Heart left ventricle (tissue), 16 donors: ENCODE measurements around the gene LRRTM4. TPM values are rescaled to one million over a fixed set of nuclear protein-coding genes. Genes with fewer than 3 reads are reported as not detected.

Experiments used
- ATAC-seq, 4 donors: fragments of 200-7000 bp; cut with Tn5 transposase; one replicate each; pipeline ENCODE4 v1.9.1; 2020 to 2022; ENCODE audit warnings: moderate library complexity in 4 of 4, mild to moderate bottlenecking in 3 of 4, moderate number of reproducible peaks in 1 of 4
- DNase-seq, 5 donors: peaks; one replicate each; pipeline ENCODE4 v3.0.0-alpha.2; 2020
- H3K27ac ChIP-seq, 12 donors: fragments of 200-600 bp; sonication (generic) in 4 of 12; one replicate each; pipeline versions ENCODE4 v1.5.0 to v1.8.0; 2016 to 2022; ENCODE audit warnings: mild to moderate bottlenecking in 2 of 12
- H3K27me3 ChIP-seq, 9 donors: fragments of 200-600 bp; sonication (generic) in 2 of 9; one replicate each; pipeline versions ENCODE4 v1.5.1 to v1.8.0; 2016 to 2022; ENCODE audit warnings: mild to moderate bottlenecking in 3 of 9
- H3K36me3 ChIP-seq, 9 donors: fragments of 200-600 bp; sonication (generic) in 2 of 9; one replicate each; pipeline versions ENCODE4 v1.5.0 to v1.8.0; 2018 to 2022; ENCODE audit warnings: mild to moderate bottlenecking in 2 of 9
- H3K4me1 ChIP-seq, 12 donors: fragments of 200-600 bp; sonication (generic) in 4 of 12; one replicate each; pipeline versions ENCODE4 v1.5.0 to v1.8.0; 2016 to 2022; ENCODE audit warnings: mild to moderate bottlenecking in 3 of 12
- H3K4me3 ChIP-seq, 12 donors: fragments of 200-600 bp; sonication (generic) in 4 of 12; one replicate each; pipeline versions ENCODE4 v1.5.0 to v1.8.0; 2017 to 2022; ENCODE audit warnings: mild to moderate bottlenecking in 9 of 12, moderate library complexity in 4 of 12
- H3K9me3 ChIP-seq, 12 donors: fragments of 200-600 bp; sonication (generic) in 4 of 12; one replicate each; pipeline versions ENCODE4 v1.5.0 to v1.8.0; 2016 to 2022; ENCODE audit warnings: mild to moderate bottlenecking in 1 of 12
- POLR2A ChIP-seq, 2 donors: fragments of 450-650 bp; IDR thresholded peaks; one replicate each; pipeline ENCODE4 v1.6.1; 2017; ENCODE audit warnings: antibody characterized with exemption in 2 of 2, mild to moderate bottlenecking in 2 of 2, moderate library complexity in 2 of 2
- WGBS, 4 donors: extraction: QIAGEN DNeasy Blood & Tissue Kit in 2 of 4; methylation state at CpG; one replicate each; pipeline versions ENCODE4 v1.1.5 to v1.1.7; 2013 to 2018; 5-methylcytosine and 5-hydroxymethylcytosine counted together
- intact Hi-C, 10 donors: fragments of 100-400 bp; cut with DNase I; formaldehyde crosslinking; loops; one replicate each; pipeline versions ENCODE4 v1.11.1 to v1.14.2; 2022
- polyA plus RNA-seq, 2 donors: library from polyadenylated mRNA; stranded (reverse); fragments of 200-250 nt; gene quantifications; one replicate each; pipeline ENCODE4 v1.2.3, GENCODE V29; 2013
- total RNA-seq, 9 donors: library from RNA; depleted of rRNA in 2 of 9; stranded (reverse); fragments of >200 nt in 2 of 9; fragmentation: NEBNext Ultra II Directional in 3 of 9; extraction: Animal tissue kit (Norgen Biotek cat#: 25700) in 3 of 9; gene quantifications; one replicate each; pipeline versions ENCODE4 v1.1.0 to v1.2.4, GENCODE V29; 2016 to 2023
- TF ChIP-seq, protein P1 (sequence below), 12 donors: fragments of 200-600 bp; sonication (generic) in 4 of 12; IDR thresholded peaks; one replicate each; pipeline versions ENCODE4 v1.5.0 to v1.8.0; 2018 to 2022; ENCODE audit warnings: antibody characterized with exemption in 12 of 12, mild to moderate bottlenecking in 5 of 12
- donor health status: ischemic (EF 13 %, LVEDD 7.1; RV severe dilation, severe dysfunction).
- donor health status: healthy with polysubstance abuse.
- donor health status: DM: no; HTN: yes; CAD: no.
- donor health status: DM: no; HTN: no; CAD: no.
- donor health status: ischemic (EF 25% LVEDD 6.9; RV normal size, moderate dysfunction).
- donor health status: ischemic (EF 25% LVEDD 5.7; RV mildly dilated, moderate dysfunction).
- donor health status: healthy.
- donor health status: DM: yes; HTN: yes; CAD: no.
- donor health status: ischemic (EF 35%, LVEDD 5.7; RV mildly dilated, moderate dysfunction).
- donor health status: nonischemic (EF 11% LVEDD 7.7; RV severe dilation, severe dysfunction).
- donor health status: DM: yes; HTN: yes; CAD: no.
- donor health status: PGD.
- donor health status: ischemic (EF 29% LVEDD 5.4; RV normal size, mild dysfunction).
- donor health status: nonischemic (EF 23%, LVEDD 6.1; RV moderate dilation, normal function).

The LRRTM4 gene
- total and polyA plus RNA-seq, 11 donors: 0.15 to 1.3 (median 0.50) TPM; not detected in 1

DNA sequence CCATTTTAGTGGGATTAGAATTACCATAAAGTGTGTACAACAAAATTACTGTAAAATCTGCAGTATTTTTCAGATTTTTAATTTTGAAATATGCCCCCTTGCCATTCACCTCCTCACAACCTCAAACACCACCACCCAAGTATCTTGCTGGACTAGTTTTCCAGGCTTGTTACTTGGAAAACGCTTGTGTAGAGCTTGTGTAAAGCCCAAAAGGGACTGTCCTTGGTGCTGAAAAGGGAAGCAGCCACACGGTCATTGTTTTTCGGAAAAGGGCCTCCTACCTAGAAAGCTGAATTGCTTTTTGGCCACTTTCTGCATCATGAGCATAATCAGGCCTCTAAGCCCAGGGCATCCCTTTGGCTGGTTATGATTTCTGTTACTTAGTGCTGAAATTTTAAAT, 563.4 kb downstream of the LRRTM4 start:
- 7 to 22% (median 17%) methylated on average over 3 of the region's 3 CpGs for WGBS, 4 donors
- Histone ChIP-seq H3K4me1 (no peaks in the 10 kb centered on the region), H3K27ac (no peak overlapping the region), H3K9me3 (no peaks in the 10 kb centered on the region), H3K27me3 (no peaks in the 10 kb centered on the region), H3K4me3 (no peak overlapping the region), H3K36me3 (no peaks in the 10 kb centered on the region)
- no peak for ATAC-seq
- TF ChIP-seq POLR2A (IDR thresholded peaks at IDR 0.05): no peak
- TF ChIP-seq, protein P1, sequence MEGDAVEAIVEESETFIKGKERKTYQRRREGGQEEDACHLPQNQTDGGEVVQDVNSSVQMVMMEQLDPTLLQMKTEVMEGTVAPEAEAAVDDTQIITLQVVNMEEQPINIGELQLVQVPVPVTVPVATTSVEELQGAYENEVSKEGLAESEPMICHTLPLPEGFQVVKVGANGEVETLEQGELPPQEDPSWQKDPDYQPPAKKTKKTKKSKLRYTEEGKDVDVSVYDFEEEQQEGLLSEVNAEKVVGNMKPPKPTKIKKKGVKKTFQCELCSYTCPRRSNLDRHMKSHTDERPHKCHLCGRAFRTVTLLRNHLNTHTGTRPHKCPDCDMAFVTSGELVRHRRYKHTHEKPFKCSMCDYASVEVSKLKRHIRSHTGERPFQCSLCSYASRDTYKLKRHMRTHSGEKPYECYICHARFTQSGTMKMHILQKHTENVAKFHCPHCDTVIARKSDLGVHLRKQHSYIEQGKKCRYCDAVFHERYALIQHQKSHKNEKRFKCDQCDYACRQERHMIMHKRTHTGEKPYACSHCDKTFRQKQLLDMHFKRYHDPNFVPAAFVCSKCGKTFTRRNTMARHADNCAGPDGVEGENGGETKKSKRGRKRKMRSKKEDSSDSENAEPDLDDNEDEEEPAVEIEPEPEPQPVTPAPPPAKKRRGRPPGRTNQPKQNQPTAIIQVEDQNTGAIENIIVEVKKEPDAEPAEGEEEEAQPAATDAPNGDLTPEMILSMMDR (IDR thresholded peaks at IDR 0.05): no peak
- intact Hi-C loops: loop anchor here in 2 of 10 donors (10.0 kb wide), 1 partner anchor 566 kb away; the partner anchor contains the start of gene LRRTM4 (in 2 of the 2)
- no peak for DNase-seq

DNA sequence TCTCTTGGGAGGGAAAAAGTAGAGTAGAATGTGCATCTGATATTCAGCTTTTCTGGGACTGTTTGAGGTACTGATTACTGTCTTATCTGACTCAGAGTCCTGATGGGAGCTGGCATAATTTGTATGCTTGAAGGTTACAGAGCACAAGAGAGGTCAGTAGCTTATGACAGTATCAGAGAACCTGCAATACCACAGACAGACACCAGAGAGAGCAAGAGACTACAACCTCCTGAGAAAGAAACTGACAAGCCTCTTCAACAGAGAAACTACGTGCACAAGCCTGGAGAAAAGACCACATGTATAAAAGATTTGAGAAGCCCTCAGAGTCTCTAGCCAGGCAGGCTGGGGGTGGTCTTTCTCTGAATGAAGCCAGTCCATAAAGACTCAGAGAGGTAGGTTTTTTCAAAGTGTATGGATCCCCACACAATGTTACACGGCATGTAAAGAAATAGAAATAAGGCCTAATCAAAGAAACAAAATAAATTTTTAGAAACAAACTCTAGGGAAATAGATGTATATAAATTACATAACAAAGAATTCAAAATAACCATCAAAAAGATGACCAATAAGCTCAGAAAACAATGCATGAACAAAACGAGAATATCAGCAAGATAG, 568.3 kb downstream of the LRRTM4 start:
- Histone ChIP-seq H3K4me3 (no peak overlapping the region), H3K36me3 (no peaks in the 10 kb centered on the region), H3K27ac (no peak overlapping the region), H3K4me1 (no peaks in the 10 kb centered on the region), H3K9me3 (no peaks in the 10 kb centered on the region), H3K27me3 (no peaks in the 10 kb centered on the region)
- ATAC-seq (peak in 2 of 4 donors; percentile 59 to 74), DNase-seq (peak in 2 of 5 donors; percentile 5 to 15)
- WGBS, 4 donors: 54 to 61% (median 58%) methylated on average over 3 of the region's 3 CpGs
- intact Hi-C loops: loop anchor here in 6 of 10 donors (5.0 to 10.0 kb wide), 2 partner anchors 568 to 571 kb away; partner anchors contain the start of gene LRRTM4 (in 6 of the 6)
- TF ChIP-seq POLR2A (IDR thresholded peaks at IDR 0.05): no peak
- TF ChIP-seq, protein P1 (IDR thresholded peaks at IDR 0.05): peak; percentile 24 to 67 (median 55)

DNA sequence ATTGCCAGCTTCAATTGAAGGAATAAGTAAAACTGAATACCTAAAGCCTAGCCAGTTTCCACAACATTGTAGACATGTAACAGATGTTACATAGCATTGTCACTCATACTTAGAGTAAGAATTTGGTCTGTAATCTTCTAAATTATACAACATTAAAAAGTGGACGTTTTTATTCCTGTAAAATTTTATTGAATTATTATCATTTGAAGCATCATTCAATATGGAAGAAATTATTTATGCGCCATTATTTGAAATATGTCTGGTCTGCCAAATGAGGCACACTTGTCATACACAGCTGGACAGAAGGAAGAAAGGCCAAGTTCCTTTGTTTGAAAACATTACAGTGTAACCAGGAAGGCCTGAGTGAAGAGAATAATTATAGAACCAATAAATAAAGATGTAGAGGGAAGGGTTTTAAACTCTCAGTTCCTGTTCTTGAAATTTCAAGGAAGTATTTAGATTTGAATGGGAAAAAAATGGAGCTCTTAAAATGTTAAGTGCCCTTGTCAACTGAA, 575.5 kb downstream of the LRRTM4 start:
- intact Hi-C loops: no loop called here
- Histone ChIP-seq H3K36me3 (no peaks in the 10 kb centered on the region), H3K9me3 (no peaks in the 10 kb centered on the region), H3K27me3 (no peaks in the 10 kb centered on the region), H3K4me3 (no peak overlapping the region), H3K27ac (no peak overlapping the region), H3K4me1 (no peaks in the 10 kb centered on the region)
- WGBS, 4 donors: 49 to 59% (median 54%) methylated on average over 2 of the region's 2 CpGs
- no peak for DNase-seq
- no peak for ATAC-seq
- TF ChIP-seq POLR2A (IDR thresholded peaks at IDR 0.05): no peak
- TF ChIP-seq, protein P1 (IDR thresholded peaks at IDR 0.05): no peak

DNA sequence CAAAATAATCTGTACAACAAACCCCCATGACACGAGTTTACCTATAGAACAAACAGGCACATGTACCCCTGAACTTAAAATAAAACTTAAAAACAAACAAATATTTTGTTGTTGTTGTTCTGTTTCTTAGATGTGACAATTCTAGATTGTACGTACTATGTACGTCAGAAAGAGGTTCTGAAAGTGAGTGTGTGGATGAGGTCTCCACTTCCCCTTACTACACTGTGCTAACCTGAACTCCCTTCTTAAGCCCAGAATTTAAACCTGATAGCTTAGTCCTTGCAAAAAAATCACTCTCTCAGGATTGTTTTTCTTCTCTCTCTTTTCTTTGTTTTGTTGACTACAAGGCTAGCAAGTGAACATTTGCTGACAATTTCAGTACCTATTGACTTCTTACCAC, 581.6 kb downstream of the LRRTM4 start:
- H3K9me3 ChIP-seq: peaks cover 0 to 3% (median 0%) of the 10 kb centered on the region in 12 donors
- WGBS, 4 donors: 52 to 85% (median 72%) methylated on average over 3 of the region's 3 CpGs
- H3K27ac ChIP-seq: no peak overlapping the region
- no peak overlapping the region for H3K4me3 ChIP-seq
- ATAC-seq (no peak), DNase-seq (no peak)
- intact Hi-C loops: no loop called here
- no peaks in the 10 kb centered on the region for H3K4me1 ChIP-seq
- TF ChIP-seq, protein P1 (IDR thresholded peaks at IDR 0.05): no peak
- no peak for TF ChIP-seq POLR2A (IDR thresholded peaks at IDR 0.05)
- H3K36me3 ChIP-seq: no peaks in the 10 kb centered on the region
- H3K27me3 ChIP-seq: no peaks in the 10 kb centered on the region
